H1 (cell line): ENCODE results near the gene ABCC9. TPM values are rescaled to one million over a fixed set of nuclear protein-coding genes. Genes with fewer than 3 reads are reported as not detected.

Experiments
- CTCF ChIA-PET: fragments of 300-600 bp; sonication (Branson Sonifier 250); formaldehyde crosslinking; loops from one replicate; lab custom pipeline; 2021; ENCODE audit not compliant: partially characterized antibody; lab: Charles Lee
- POLR2A ChIA-PET: fragments of 300-600 bp; sonication (Branson Sonifier 250); formaldehyde crosslinking; loops from one replicate; lab custom pipeline; 2021; ENCODE audit warnings: inconsistent platforms; ENCODE audit not compliant: partially characterized antibody; lab: Charles Lee
- DNase-seq, 2 experiments: peaks; one replicate each; pipeline versions ENCODE4 v3.0.0 to v3.0.0-alpha.2; 2010 to 2022; ENCODE audit warnings: low spot score in 2 of 2, low read depth in 1 of 2, mixed read lengths in 1 of 2
- FAIRE-seq: peaks from 2 replicates; lab custom pipeline; 2011; peaks lifted over from hg19 to GRCh38; lab: Jason Lieb, UNC
- H2AFZ ChIP-seq: 2 replicates; pipeline ENCODE4 v1.8.1; 2012; ENCODE audit warnings: low read length, inconsistent platforms
- H2AK5ac ChIP-seq: 2 replicates; pipeline ENCODE4 v1.6.1; 2013; ENCODE audit warnings: low read depth, low read length
- H2BK120ac ChIP-seq: replicated peaks from 2 replicates; pipeline ENCODE3; 2013; ENCODE audit warnings: low read depth, low read length, inconsistent platforms
- H2BK12ac ChIP-seq: 2 replicates; pipeline ENCODE4 v1.6.1; 2013; ENCODE audit warnings: low read depth, low read length
- H2BK15ac ChIP-seq: 2 replicates; pipeline ENCODE4 v1.6.1; 2013; ENCODE audit warnings: low read length
- H2BK20ac ChIP-seq: 2 replicates; pipeline ENCODE4 v1.6.1; 2013; ENCODE audit warnings: low read length
- H2BK5ac ChIP-seq: 2 replicates; pipeline ENCODE4 v1.6.1; 2013; ENCODE audit warnings: low read depth, low read length
- H3K14ac ChIP-seq: 2 replicates; pipeline ENCODE4 v1.6.1; 2013; ENCODE audit warnings: inconsistent platforms; ENCODE audit not compliant: insufficient read length
- H3K18ac ChIP-seq: 2 replicates; pipeline ENCODE4 v1.6.1; 2013; ENCODE audit warnings: low read length; ENCODE audit errors: extremely low read depth
- H3K23ac ChIP-seq: 2 replicates; pipeline ENCODE4 v1.6.1; 2013; ENCODE audit warnings: inconsistent platforms; ENCODE audit not compliant: insufficient read length
- H3K23me2 ChIP-seq: 2 replicates; pipeline ENCODE4 v1.6.1; 2013; ENCODE audit warnings: low read depth, low read length
- H3K27ac ChIP-seq: 2 replicates; pipeline ENCODE4 v1.6.1; 2011; ENCODE audit warnings: low read depth, low read length, inconsistent platforms
- H3K27me3 ChIP-seq, 4 experiments: replicated peaks in 1 of 4; 1 replicate in 1 of 4; 2 replicates in 3 of 4; pipeline versions ENCODE4 v1.6.1 to v1.8.1; 2011 to 2013; ENCODE audit warnings: low read length in 3 of 4, mild to moderate bottlenecking in 3 of 4, inconsistent platforms in 2 of 4, mixed read lengths in 2 of 4, moderate library complexity in 1 of 4; ENCODE audit not compliant: control insufficient read depth in 3 of 4, insufficient read depth in 3 of 4; ENCODE audit errors: extremely low read depth in 1 of 4
- H3K36me3 ChIP-seq, 4 experiments: 2 replicates each; pipeline versions ENCODE4 v1.6.1 to v1.8.1; 2011 to 2013; ENCODE audit warnings: mild to moderate bottlenecking in 4 of 4, low read length in 3 of 4, moderate library complexity in 2 of 4, control low read depth in 1 of 4, inconsistent platforms in 1 of 4; ENCODE audit not compliant: insufficient read depth in 4 of 4, control insufficient read depth in 2 of 4
- H3K4ac ChIP-seq: replicated peaks from 2 replicates; pipeline ENCODE3; 2013; ENCODE audit warnings: low read length, low read depth, mixed read lengths, inconsistent platforms; ENCODE audit not compliant: insufficient read length
- H3K4me1 ChIP-seq, 4 experiments: replicated peaks in 1 of 4; 1 replicate in 1 of 4; 2 replicates in 3 of 4; pipeline versions ENCODE4 v1.6.1 to v1.8.1; 2011 to 2013; ENCODE audit warnings: low read length in 3 of 4, inconsistent platforms in 2 of 4, mixed read lengths in 1 of 4; ENCODE audit not compliant: insufficient read depth in 4 of 4, control insufficient read depth in 3 of 4
- H3K4me2 ChIP-seq, 2 experiments: 2 replicates each; pipeline versions ENCODE4 v1.6.1 to v1.8.1; 2011 to 2013; ENCODE audit warnings: low read depth in 2 of 2, low read length in 2 of 2, control low read depth in 1 of 2, inconsistent platforms in 1 of 2, mild to moderate bottlenecking in 1 of 2; ENCODE audit not compliant: insufficient read depth in 1 of 2
- H3K4me3 ChIP-seq, 4 experiments: fragments of 200-600, 300-600 bp in 1 of 4; sonication (generic), shearing (Covaris generic), sonication (Bioruptor Twin) in 1 of 4; 2 replicates each; pipeline versions ENCODE4 v1.5.1 to v1.8.1; 2011 to 2016; ENCODE audit warnings: low read length in 4 of 4, low read depth in 3 of 4, control low read depth in 2 of 4, inconsistent platforms in 2 of 4, mild to moderate bottlenecking in 2 of 4, mixed read lengths in 1 of 4, moderate library complexity in 1 of 4; ENCODE audit not compliant: insufficient read depth in 2 of 4; ENCODE audit errors: extremely low read depth in 1 of 4
- H3K56ac ChIP-seq: replicated peaks from 2 replicates; pipeline ENCODE3; 2013; ENCODE audit warnings: low read depth, mild to moderate bottlenecking, mixed read lengths, low read length, inconsistent platforms; ENCODE audit not compliant: insufficient read length
- H3K79me1 ChIP-seq: 2 replicates; pipeline ENCODE4 v1.6.1; 2013; ENCODE audit warnings: low read depth, low read length, control low read depth
- H3K79me2 ChIP-seq, 2 experiments: 2 replicates each; pipeline versions ENCODE4 v1.6.1 to v1.8.1; 2012 to 2013; ENCODE audit warnings: low read length in 2 of 2, mild to moderate bottlenecking in 2 of 2, inconsistent platforms in 1 of 2; ENCODE audit not compliant: insufficient read depth in 2 of 2, control insufficient read depth in 1 of 2
- H3K9ac ChIP-seq, 4 experiments: replicated peaks in 1 of 4; 1 replicate in 1 of 4; 2 replicates in 3 of 4; pipeline versions ENCODE4 v1.6.1 to v1.8.1; 2011 to 2013; ENCODE audit warnings: low read depth in 3 of 4, low read length in 3 of 4, control low read depth in 2 of 4, mild to moderate bottlenecking in 2 of 4, moderate library complexity in 2 of 4, inconsistent platforms in 1 of 4; ENCODE audit errors: extremely low read depth in 1 of 4
- H3K9me3 ChIP-seq, 2 experiments: 2 replicates each; pipeline versions ENCODE4 v1.6.1 to v1.8.1; 2012 to 2013; ENCODE audit warnings: mild to moderate bottlenecking in 2 of 2, moderate library complexity in 2 of 2, control low read depth in 1 of 2, inconsistent platforms in 1 of 2, low read depth in 1 of 2, low read length in 1 of 2, mixed read lengths in 1 of 2; ENCODE audit not compliant: insufficient read depth in 2 of 2
- H4K20me1 ChIP-seq, 2 experiments: replicated peaks in 1 of 2; 2 replicates each; pipeline versions ENCODE3 to v1.8.1; 2011 to 2013; ENCODE audit warnings: inconsistent platforms in 2 of 2, low read length in 2 of 2, mild to moderate bottlenecking in 1 of 2; ENCODE audit not compliant: insufficient read depth in 2 of 2, control insufficient read depth in 1 of 2
- H4K5ac ChIP-seq: 2 replicates; pipeline ENCODE4 v1.6.1; 2013; ENCODE audit warnings: low read length, low read depth, mixed read lengths, inconsistent platforms; ENCODE audit not compliant: insufficient read length
- H4K8ac ChIP-seq: 2 replicates; pipeline ENCODE4 v1.8.0; 2013; ENCODE audit warnings: mild to moderate bottlenecking, moderate library complexity, low read length, inconsistent platforms; ENCODE audit not compliant: insufficient read depth; ENCODE audit errors: extremely low read depth
- H4K91ac ChIP-seq: replicated peaks from 2 replicates; pipeline ENCODE3; 2013; ENCODE audit warnings: low read length, mixed read lengths, inconsistent platforms; ENCODE audit not compliant: insufficient read length
- BACH1 ChIP-seq: IDR thresholded peaks from 2 replicates; pipeline ENCODE4 v1.6.1; 2012; ENCODE audit warnings: low read length, improper control_type of control experiment
- TEAD4 ChIP-seq: IDR thresholded peaks from 2 replicates; pipeline ENCODE4 v1.6.1; 2012; ENCODE audit warnings: low read depth, low read length, inconsistent platforms, mixed read lengths
- WGBS, 2 experiments: shearing (Covaris generic) in 1 of 2; methylation state at CpG; one replicate each; pipeline versions ENCODE4 v1.1.6 to v1.1.7; 2013 to 2015; ENCODE audit warnings: low lambda C conversion rate in 2 of 2, mixed read lengths in 2 of 2, inconsistent platforms in 1 of 2, low coverage in 1 of 2, missing lambda C conversion rate in 1 of 2; ENCODE audit not compliant: insufficient replicate concordance in 2 of 2, insufficient coverage in 1 of 2, insufficient read length in 1 of 2; ENCODE audit errors: extremely low coverage in 1 of 2, missing lambda C conversion rate in 1 of 2; 5-methylcytosine and 5-hydroxymethylcytosine counted together
- polyA plus RNA-seq, 7 experiments: library from polyadenylated mRNA; depleted of rRNA in 3 of 7; stranded (reverse) in 5 of 7; unstranded in 2 of 7; fragments of >200 nt in 5 of 7; fragments of 200-250 nt in 2 of 7; gene quantifications; 1 replicate in 5 of 7; 2 replicates in 1 of 7; 4 replicates in 1 of 7; pipeline versions ENCODE4 v1.2.1 to v1.2.3, GENCODE V29; 2011 to 2013; ENCODE audit warnings: missing spikeins in 2 of 7, mixed read lengths in 2 of 7
- small RNA-seq: library from polyadenylated mRNA; stranded (forward); fragments of <200 nt; extraction: miRNeasy Mini kit (QIAGEN cat#:217004); gene quantifications from one replicate; pipeline ENCODE3, GENCODE V24; 2013; ENCODE audit not compliant: insufficient read depth
- total RNA-seq: library from RNA; stranded (reverse); fragmentation: NEBNext Ultra II Directional; extraction: Animal tissue kit (Norgen Biotek cat#: 25700); gene quantifications from 2 replicates; pipeline ENCODE4 v1.2.1, GENCODE V29; 2021

The ABCC9 gene
- total and polyA plus RNA-seq, 2 of the 8 experiments (the other 6 are each of a cell fraction or from before 2014, with no cell fraction given), result under 0.01 TPM; not detected in 1

GRCh38 chr12:21751517-21751916 is 189.7 kb downstream of the ABCC9 start:
- no peak overlapping the region for H2BK20ac ChIP-seq
- H4K5ac ChIP-seq, result no peak overlapping the region
- no peak overlapping the region for H3K27ac ChIP-seq
- CTCF ChIA-PET, result no interaction called here
- no peak overlapping the region for H3K4ac ChIP-seq
- no peak overlapping the region for H3K18ac ChIP-seq
- 93% methylated on average over 4 of the region's 4 CpGs; no CpG with 5 or more reads in 1 of the 2 experiments for WGBS, 2 experiments
- H3K23me2 ChIP-seq, result no peaks in the 10 kb centered on the region
- H4K20me1 ChIP-seq, result no peaks in the 10 kb centered on the region
- no peak overlapping the region for H2BK120ac ChIP-seq
- no peak overlapping the region for H3K56ac ChIP-seq
- H2AFZ ChIP-seq, result no peak overlapping the region
- POLR2A ChIA-PET, result no interaction called here
- no peaks in the 10 kb centered on the region for H3K36me3 ChIP-seq
- no peak overlapping the region for H2BK5ac ChIP-seq
- no peak for DNase-seq
- no peak for FAIRE-seq
- no peak overlapping the region for H2AK5ac ChIP-seq
- no peak overlapping the region for H2BK15ac ChIP-seq
- no peak overlapping the region for H4K8ac ChIP-seq
- no peak overlapping the region for H3K9ac ChIP-seq
- H3K79me2 ChIP-seq, result no peaks in the 10 kb centered on the region
- no peak overlapping the region for H3K23ac ChIP-seq
- no peak overlapping the region for H2BK12ac ChIP-seq
- H3K4me1 ChIP-seq, result no peaks in the 10 kb centered on the region
- TF ChIP-seq BACH1 (no peak), TEAD4 (no peak)
- H3K79me1 ChIP-seq, result no peaks in the 10 kb centered on the region
- no peak overlapping the region for H3K4me3 ChIP-seq
- H3K27me3 ChIP-seq, result no peaks in the 10 kb centered on the region
- no peak overlapping the region for H3K14ac ChIP-seq
- no peak overlapping the region for H4K91ac ChIP-seq
- H3K9me3 ChIP-seq, result no peaks in the 10 kb centered on the region
- no peak overlapping the region for H3K4me2 ChIP-seq

Small RNA genes lying within 50 kb of the gene (small RNA-seq; reads per million reads assigned to genes)
- not detected for gene AC008250.2

Other genes with a start within 250 kb of the ABCC9 start
- gene KCNJ8, start 166.7 kb downstream of the ABCC9 start, total RNA-seq, result 0.96 and 1.4 TPM in 2 replicates
- gene KCNJ8, start 166.7 kb downstream of the ABCC9 start, polyA plus RNA-seq (2011; rRNA removed), result 0.48 and 0.78 TPM in 2 replicates
- 53.2 and 59.8 TPM in 2 replicates for gene CMAS, start 104.8 kb upstream of the ABCC9 start, total RNA-seq
- gene CMAS, start 104.8 kb upstream of the ABCC9 start, polyA plus RNA-seq (2011; rRNA removed), result 8.2 and 13.2 TPM in 2 replicates